HepG2 (cell line): ENCODE data around the gene ZFPL1. TPM values are rescaled to one million over a fixed set of nuclear protein-coding genes. Genes with fewer than 3 reads are reported as not detected.

Experiments
- ERF ChIP-seq: IDR thresholded peaks from 2 replicates; pipeline ENCODE4 v1.6.1; 2018; ENCODE audit warnings: missing biosample characterization, missing genetic modification reagents
- FUBP1 ChIP-seq: sonication (generic); formaldehyde crosslinking; IDR thresholded peaks from 2 replicates; pipeline ENCODE4 v1.5.1; 2020; ENCODE audit warnings: missing genetic modification reagents, mild to moderate bottlenecking, borderline replicate concordance
- HHEX ChIP-seq: IDR thresholded peaks from 2 replicates; pipeline ENCODE4 v1.6.1; 2016; ENCODE audit warnings: control low read depth
- IRF2 ChIP-seq: IDR thresholded peaks from 2 replicates; pipeline ENCODE4 v1.6.1; 2018; ENCODE audit warnings: missing genetic modification reagents, missing compliant biosample characterization
- NFATC3 ChIP-seq: sonication (generic); formaldehyde crosslinking; IDR thresholded peaks from 2 replicates; pipeline ENCODE4 v1.5.1; 2020; ENCODE audit warnings: mild to moderate bottlenecking, missing genetic modification reagents
- NPAS2 ChIP-seq: sonication (generic); formaldehyde crosslinking; IDR thresholded peaks from 2 replicates; pipeline ENCODE4 v1.8.0; 2022; ENCODE audit warnings: mild to moderate bottlenecking, missing genetic modification reagents, borderline replicate concordance
- RFXANK ChIP-seq: IDR thresholded peaks from 2 replicates; pipeline ENCODE4 v1.6.1; 2016
- SP1 ChIP-seq, 2 experiments: fragments of 450-650 bp in 1 of 2; sonication (generic) in 1 of 2; formaldehyde crosslinking in 1 of 2; IDR thresholded peaks; 2 replicates each; pipeline versions ENCODE4 v1.4.0 to v1.6.1; 2016 to 2020; ENCODE audit warnings: missing genetic modification reagents in 1 of 2
- ZBTB4 ChIP-seq: sonication (generic); formaldehyde crosslinking; IDR thresholded peaks from 2 replicates; pipeline ENCODE4 v1.4.0; 2020; ENCODE audit warnings: missing genetic modification reagents, mild to moderate bottlenecking, borderline replicate concordance
- ZNF670 ChIP-seq: sonication (generic); formaldehyde crosslinking; IDR thresholded peaks from 2 replicates; pipeline ENCODE4 v1.8.0; 2022; ENCODE audit warnings: mild to moderate bottlenecking, missing genetic modification reagents, borderline replicate concordance
- ZNF687 ChIP-seq: sonication (generic); formaldehyde crosslinking; IDR thresholded peaks from 2 replicates; pipeline ENCODE4 v1.5.1; 2020; ENCODE audit warnings: mild to moderate bottlenecking, missing genetic modification reagents, moderate library complexity
- polyA plus RNA-seq, 8 experiments: library from polyadenylated mRNA; depleted of rRNA in 3 of 8; stranded (reverse) in 7 of 8; unstranded in 1 of 8; fragments of >200 nt; fragmentation: Illumina TruSeq in 4 of 8; extraction: Trizol in 4 of 8; gene quantifications; 2 replicates each; pipeline versions ENCODE4 v1.2.1 to v1.2.3, GENCODE V29; 2011 to 2016; ENCODE audit warnings: low read depth in 4 of 8, missing spikeins in 1 of 8, mixed read lengths in 1 of 8; ENCODE audit not compliant: insufficient read depth in 1 of 8
- total RNA-seq, 5 experiments: library from RNA; depleted of rRNA; stranded (reverse); fragments of >200 nt; fragmentation: Illumina TruSeq; extraction: Trizol; gene quantifications; 2 replicates each; pipeline ENCODE4 v1.2.3, GENCODE V29; 2016; ENCODE audit warnings: low read depth in 1 of 5
- TF ChIP-seq, protein P1 (sequence below): sonication (generic); formaldehyde crosslinking; IDR thresholded peaks from 2 replicates; pipeline ENCODE4 v1.4.0; 2020; ENCODE audit warnings: missing genetic modification reagents
- TF ChIP-seq, protein P2 (sequence below): sonication (generic); formaldehyde crosslinking; IDR thresholded peaks from 2 replicates; pipeline ENCODE4 v1.4.0; 2020; ENCODE audit warnings: missing genetic modification reagents

ZFPL1 gene
- total and polyA plus RNA-seq, 2 of the 13 experiments (the other 11 are each of a cell fraction or from before 2014, with no cell fraction given), result 32.2 to 56.0 TPM

- TF ChIP-seq ZNF687 (CRISPR knock-in tag), result peak; percentile 70; the same call in 1 of the 2 replicates
- TF ChIP-seq, protein P1, sequence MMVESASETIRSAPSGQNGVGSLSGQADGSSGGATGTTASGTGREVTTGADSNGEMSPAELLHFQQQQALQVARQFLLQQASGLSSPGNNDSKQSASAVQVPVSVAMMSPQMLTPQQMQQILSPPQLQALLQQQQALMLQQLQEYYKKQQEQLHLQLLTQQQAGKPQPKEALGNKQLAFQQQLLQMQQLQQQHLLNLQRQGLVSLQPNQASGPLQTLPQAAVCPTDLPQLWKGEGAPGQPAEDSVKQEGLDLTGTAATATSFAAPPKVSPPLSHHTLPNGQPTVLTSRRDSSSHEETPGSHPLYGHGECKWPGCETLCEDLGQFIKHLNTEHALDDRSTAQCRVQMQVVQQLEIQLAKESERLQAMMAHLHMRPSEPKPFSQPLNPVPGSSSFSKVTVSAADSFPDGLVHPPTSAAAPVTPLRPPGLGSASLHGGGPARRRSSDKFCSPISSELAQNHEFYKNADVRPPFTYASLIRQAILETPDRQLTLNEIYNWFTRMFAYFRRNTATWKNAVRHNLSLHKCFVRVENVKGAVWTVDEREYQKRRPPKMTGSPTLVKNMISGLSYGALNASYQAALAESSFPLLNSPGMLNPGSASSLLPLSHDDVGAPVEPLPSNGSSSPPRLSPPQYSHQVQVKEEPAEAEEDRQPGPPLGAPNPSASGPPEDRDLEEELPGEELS (CRISPR knock-in tag), result no peak
- TF ChIP-seq SP1 (IDR thresholded peaks at IDR 0.05), result no peak
- TF ChIP-seq SP1 (CRISPR knock-in tag; IDR thresholded peaks at IDR 0.05), result no peak; the same call in 1 of the 2 replicates
- no peak for TF ChIP-seq ZBTB4 (CRISPR knock-in tag)
- TF ChIP-seq ERF, result peak; percentile 51; the same call in 1 of the 2 replicates
- no peak for TF ChIP-seq RFXANK
- TF ChIP-seq, protein P2, sequence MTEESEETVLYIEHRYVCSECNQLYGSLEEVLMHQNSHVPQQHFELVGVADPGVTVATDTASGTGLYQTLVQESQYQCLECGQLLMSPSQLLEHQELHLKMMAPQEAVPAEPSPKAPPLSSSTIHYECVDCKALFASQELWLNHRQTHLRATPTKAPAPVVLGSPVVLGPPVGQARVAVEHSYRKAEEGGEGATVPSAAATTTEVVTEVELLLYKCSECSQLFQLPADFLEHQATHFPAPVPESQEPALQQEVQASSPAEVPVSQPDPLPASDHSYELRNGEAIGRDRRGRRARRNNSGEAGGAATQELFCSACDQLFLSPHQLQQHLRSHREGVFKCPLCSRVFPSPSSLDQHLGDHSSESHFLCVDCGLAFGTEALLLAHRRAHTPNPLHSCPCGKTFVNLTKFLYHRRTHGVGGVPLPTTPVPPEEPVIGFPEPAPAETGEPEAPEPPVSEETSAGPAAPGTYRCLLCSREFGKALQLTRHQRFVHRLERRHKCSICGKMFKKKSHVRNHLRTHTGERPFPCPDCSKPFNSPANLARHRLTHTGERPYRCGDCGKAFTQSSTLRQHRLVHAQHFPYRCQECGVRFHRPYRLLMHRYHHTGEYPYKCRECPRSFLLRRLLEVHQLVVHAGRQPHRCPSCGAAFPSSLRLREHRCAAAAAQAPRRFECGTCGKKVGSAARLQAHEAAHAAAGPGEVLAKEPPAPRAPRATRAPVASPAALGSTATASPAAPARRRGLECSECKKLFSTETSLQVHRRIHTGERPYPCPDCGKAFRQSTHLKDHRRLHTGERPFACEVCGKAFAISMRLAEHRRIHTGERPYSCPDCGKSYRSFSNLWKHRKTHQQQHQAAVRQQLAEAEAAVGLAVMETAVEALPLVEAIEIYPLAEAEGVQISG (CRISPR knock-in tag), result peak; percentile 83
- TF ChIP-seq FUBP1, result no peak
- TF ChIP-seq NPAS2, result no peak
- 0 out of 2 replicates have a peak, but pooled peaks have one; percentile 25 for TF ChIP-seq IRF2 (CRISPR knock-in tag)
- no peak for TF ChIP-seq ZNF670 (CRISPR knock-in tag)
- no peak for TF ChIP-seq NFATC3 (CRISPR knock-in tag)
- no peak for TF ChIP-seq HHEX (CRISPR knock-in tag)
These were observed 28.7 kb downstream of the ZFPL1 start (continued) for GRCh38 chr11:65112546-65113360.
